H1 (cell line): ENCODE results near the gene FRY.

Experiments
- ASH2L ChIP-seq: fragments of 200-600, 300-600 bp; sonication (generic); IDR thresholded peaks from one replicate; pipeline ENCODE4 v1.7.1; 2017; ENCODE audit warnings: low read length
- CTCF ChIP-seq, 3 experiments: IDR thresholded peaks; 1 replicate in 2 of 3; 2 replicates in 1 of 3; pipeline versions ENCODE4 v1.5.1 to v1.6.1; 2011; ENCODE audit warnings: low read length in 3 of 3, mild to moderate bottlenecking in 3 of 3, inconsistent platforms in 2 of 3, low read depth in 1 of 3, moderate library complexity in 1 of 3; ENCODE audit not compliant: insufficient read depth in 1 of 3; ENCODE audit errors: control extremely low read depth in 1 of 3
- POLR2AphosphoS5 ChIP-seq: IDR thresholded peaks from 2 replicates; pipeline ENCODE4 v1.6.1; 2011; ENCODE audit warnings: low read depth, low read length
- YY1 ChIP-seq: IDR thresholded peaks from 2 replicates; pipeline ENCODE4 v1.6.1; 2011; ENCODE audit warnings: low read depth, mild to moderate bottlenecking, low read length

GRCh38 chr13:32047088-32047487, 15.5 kb downstream of the FRY start:
- TF ChIP-seq ASH2L: no peak
- no peak for TF ChIP-seq YY1
- no peak for TF ChIP-seq POLR2AphosphoS5
- no peak for TF ChIP-seq CTCF (IDR thresholded peaks at IDR 0.05; ENCODE audit: control extremely low read depth in 1 of 3, insufficient read depth in 1 of 3, low read depth in 1 of 3, low read length in 3 of 3)
